HG03460 (cell line): ENCODE results near the gene RAPGEF2.
"Not testable (repeated sequence)": the region's sequence is repeated elsewhere in the genome, so short reads cannot be mapped to it uniquely, and the experiment has no call there.

Experiments
- ATAC-seq: cut with Tn5 transposase; IDR thresholded peaks from one replicate; pipeline ENCODE4 v1.9.1; 2021; ENCODE audit not compliant: unreplicated experiment

The RAPGEF2 gene

DNA sequence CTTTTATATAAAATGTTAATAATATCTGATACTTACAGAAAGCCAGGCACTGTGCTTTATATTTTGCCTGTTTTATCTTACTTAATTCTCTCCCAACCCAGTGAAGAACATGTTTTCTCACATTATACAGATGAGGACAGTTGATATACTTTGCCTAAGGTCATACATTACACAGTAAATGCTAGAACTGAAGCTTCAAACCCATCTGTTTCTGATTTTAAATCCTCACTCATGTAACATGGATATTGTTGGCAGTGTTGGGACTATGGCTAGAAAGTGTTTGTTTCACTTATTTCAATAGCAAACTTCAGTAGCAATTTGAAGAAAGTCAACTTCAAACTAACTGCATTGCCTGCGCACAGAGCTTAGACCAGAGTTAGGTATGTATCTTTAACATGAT, 57.4 kb downstream of the RAPGEF2 start:
- no peak for ATAC-seq

DNA sequence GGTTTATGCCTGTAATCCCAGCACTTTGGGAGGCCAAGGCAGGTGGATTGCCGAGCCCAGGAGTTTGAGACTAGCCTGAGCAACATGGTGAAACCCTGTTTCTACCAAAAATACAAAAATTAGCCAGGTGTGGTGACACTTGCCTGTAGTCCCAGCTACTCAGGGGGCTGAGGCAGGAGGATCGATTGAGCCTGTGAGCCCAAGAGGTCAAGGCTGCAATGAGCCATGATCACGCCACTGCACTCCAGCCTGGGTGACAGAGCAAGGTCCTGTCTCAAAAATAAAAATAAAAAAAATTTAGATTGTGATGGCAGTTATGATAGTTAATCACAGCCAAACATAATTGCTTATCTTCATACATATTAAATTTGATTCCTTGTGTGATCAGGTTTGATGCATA, 58.6 kb downstream of the RAPGEF2 start:
- ATAC-seq = not testable (repeated sequence)

DNA sequence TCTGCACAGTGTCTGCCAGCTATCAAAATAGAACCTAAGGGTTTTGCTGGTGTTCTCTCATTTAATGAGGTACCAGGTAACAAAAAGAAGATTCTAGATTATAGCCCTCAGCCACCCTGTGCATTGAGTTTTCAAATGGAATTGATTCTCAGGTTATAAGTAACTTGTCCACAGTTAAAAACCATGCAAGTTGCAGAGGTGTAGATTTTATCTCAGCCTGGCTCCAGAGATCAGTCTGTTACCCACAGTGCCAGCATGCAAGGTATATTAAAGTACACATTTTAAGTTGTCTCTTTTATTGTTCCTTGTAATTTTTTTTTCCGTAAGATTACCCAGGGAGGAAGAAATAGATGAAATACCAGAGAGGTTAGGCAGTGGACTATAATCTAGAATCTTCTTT, 59.7 kb downstream of the RAPGEF2 start:
- no peak for ATAC-seq

DNA sequence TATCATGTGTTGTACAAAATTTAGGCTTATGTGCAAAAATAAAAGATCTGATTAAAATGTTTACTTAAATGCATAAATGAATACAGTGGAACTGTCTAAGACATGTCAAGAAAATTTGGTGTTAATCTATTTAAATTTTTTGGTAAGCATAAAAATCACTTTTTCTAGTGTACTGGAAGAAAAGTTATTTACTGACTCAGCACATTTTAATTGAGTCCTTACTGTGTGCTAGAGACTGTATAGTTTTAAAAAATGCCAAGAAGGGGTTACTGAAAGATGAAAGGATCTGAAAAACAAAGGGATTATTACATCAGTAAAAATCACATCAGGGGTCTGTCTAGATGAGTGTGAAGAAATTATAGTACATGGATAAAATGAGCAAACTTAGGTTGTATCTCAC, 60.6 kb downstream of the RAPGEF2 start:
- ATAC-seq = no peak

DNA sequence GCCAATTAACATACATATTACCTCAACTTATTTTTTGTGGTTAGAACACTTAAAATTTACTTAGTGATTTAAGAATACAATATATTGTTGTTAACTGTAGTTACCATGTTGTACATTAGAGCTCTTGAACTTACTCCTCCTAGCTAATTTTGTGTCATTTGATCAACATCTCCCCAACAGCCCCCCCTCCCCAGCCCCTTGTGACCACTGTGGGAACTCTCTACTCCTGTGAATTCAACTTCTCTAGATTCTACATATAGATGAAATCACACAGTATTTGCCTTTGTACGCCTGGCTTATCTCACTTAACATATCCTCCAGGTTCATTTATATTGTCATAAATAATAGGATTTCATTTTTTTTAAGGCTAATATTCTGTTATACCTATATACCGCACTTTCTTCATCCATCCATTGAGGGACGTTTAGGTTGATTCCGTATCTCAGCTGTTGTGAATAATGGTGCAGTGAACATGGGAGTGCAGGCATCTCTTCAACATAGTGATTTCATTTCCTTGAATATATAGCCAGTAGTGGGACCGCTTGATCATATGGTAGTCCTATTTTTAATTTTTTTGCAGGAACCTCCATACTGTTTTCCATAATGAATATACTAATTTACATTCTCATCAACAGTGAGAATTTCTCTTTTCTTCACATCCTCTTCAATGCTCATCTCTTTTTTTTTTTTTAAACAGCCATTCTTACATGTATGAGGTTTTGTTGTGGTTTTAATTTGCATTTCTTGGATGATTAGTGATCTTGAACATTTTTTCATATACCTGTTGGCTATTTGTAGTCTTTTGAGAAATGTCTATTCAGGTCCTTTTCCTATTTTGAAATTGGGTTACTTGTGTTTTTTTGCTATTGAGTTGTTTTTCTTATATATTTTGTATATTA, 66.8 kb downstream of the RAPGEF2 start:
- ATAC-seq = peak; percentile 49

DNA sequence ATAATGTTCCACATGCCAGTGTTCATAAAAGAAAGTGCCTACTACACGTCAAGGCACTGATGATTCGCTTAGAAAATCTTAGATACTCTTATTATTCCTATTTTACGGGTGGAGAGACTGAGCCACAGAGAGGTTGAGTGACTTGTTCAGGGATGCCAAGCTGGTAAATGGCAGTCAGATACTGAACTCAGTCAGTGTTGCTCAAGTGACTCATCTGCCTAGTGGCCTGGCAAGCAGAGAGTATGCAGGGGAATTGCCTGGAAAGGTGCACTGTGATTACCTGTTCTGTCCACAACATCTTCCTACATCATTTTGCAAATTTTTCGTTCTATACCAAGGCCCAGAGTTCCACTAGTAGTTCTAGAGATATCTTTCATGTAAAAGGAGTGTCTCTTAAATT, 68.4 kb downstream of the RAPGEF2 start:
- ATAC-seq = no peak

DNA sequence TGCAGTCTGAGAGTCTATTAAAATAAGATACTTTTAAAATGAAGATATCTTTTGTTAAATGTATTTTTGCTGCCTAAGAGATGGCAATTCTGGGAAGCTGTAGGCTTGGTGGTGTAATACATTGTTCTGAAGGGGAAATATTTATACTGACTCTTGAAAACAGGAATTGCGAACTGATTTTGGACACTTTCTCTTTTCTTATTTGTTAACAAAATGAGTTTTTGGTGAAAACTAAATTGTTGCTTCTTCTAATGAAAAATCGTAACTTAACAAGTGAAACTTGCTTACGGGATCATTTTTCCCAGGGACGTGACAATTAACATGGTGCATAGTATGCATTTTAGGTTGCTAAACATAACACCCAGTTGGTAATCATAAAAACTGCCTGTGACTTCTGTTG, 71.0 kb downstream of the RAPGEF2 start:
- no peak for ATAC-seq

DNA sequence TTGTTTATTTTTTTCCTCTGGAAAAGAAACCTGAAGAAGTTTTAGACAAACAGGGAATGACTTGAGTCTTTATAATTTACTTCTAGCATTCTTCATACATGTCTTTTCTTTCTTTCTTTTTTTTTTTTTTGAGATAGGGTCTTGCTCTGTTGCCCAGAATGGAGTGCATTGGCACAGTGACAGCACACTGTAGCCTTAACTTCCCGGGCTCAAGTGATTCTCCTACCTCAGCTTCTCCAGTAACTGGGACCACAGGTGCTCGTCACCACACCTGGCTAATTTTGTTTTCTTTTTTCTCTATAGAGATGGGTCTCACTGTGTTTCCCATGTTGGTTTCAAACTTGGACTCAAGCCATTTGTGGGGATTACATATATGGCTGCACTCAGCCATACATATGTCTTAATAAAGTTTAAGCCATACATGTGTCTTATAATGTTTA, 71.8 kb downstream of the RAPGEF2 start:
- no peak for ATAC-seq

DNA sequence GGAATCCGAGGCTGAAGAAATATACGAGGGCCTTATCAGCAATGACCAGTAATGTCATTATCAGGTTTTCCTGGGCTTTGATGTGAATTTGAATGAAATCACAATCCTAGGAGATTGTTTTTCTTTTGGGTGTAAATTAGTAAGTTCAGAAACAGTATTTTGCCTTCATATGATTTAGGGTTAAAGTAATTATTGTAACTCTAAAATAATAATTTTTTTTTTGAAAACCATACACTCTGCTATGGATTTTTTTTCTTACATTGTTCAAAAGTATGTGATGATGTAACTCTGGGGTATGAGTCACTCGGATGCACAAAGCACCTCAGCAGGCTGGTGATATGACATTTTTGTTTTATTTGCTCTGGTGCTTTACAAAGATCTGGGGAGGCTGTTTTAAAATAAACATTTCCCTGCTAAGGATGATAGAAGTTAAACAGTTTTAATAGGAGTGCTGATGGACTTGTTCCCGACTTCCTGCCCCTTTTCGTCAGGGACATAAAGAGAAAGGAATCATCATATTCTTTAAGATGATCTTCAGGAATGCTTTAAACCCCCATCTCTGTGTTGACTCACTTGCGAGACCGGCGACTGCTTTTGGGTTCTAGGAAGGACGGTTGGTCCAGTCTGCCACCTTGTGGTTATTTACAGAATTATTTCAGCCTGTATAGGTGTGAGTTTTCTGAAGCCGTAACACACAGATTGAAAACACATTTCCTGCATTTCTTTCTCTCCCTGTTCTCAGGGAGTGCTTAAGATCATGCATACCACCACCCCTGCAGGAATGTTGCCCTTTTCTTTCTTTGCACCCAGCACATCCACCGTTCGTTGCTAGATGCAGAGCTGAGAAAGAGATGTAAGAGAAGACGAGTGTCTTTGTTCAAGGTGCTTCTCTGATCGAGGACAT, 72.5 kb downstream of the RAPGEF2 start:
- ATAC-seq = peak; percentile 51

DNA sequence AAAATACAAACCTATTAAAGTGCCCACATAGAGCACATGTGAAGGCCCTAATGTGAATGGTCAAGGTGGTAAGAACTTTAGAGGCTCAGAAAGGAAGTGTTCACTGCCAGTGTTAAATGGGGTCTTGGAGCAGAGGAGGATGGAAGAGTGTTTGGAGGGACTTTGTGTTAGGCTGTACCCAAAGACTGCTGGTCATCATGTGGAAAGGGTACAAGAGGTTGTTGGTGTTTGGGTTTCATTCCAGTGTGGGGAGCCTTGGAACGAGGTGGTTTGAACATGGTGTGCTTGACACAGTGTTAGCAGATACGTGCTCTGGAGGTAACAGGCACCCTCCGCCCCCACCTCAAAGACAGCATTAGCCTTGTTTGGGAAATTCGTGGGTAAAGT, 73.1 kb downstream of the RAPGEF2 start:
- no peak for ATAC-seq

DNA sequence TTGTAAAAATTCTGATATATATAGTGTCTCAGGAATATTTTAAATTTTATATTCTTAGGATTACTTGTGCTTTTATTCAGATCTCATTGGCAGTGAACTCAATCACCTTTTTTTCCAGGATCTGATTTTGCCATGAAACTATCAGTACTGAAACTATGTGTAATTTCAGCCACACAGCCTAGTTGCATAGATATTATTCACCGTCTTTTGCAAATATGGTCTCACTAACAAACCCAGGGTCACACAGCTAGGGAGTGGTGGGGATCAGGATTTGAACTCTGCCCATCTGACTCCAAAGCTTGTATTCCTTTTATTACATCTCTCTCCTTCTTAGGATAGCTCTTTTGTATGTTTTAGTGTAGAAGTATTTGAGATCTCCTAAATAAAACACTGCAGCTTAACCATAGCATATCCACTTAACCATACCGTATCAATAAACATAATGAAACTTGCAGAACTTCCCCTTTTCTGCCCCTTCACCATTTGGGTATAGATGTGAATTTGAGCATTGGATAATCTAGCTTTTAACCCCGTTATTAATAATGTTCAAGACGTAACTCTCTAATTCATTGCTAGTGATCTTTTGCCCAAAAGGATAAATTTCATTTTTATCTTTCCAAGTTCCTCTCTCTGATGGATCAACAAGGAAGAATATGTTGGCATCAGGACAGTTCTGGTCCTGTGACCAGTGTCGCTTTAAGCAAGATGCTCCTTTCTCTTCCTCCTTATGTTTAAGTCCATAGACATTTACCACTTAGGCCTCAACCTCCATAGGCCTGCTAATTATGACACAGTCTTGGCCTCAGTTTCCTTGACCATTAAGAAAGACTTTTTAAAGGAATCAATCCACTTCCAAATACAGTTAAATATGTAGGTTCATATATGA, 74.6 kb downstream of the RAPGEF2 start:
- ATAC-seq = peak; percentile 31

DNA sequence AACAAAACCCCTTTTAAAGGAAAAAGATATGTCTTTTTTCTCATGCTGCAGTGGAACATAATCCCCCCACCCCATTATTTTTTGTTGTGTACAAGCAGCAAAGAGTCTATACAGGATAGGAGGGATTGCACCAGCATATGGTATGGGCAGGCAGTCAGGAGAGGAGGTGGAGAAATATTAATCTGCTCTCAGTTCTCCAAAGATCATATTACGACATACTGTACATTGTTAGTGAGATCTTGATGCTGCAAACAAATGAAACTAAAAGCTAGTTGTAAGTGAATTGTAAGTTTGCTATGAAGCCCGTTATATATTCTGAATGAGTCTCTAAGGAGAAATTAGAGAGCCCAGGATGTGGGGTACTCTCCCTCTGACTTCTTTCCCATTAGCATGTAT, 75.3 kb downstream of the RAPGEF2 start:
- peak; percentile 32 for ATAC-seq

DNA sequence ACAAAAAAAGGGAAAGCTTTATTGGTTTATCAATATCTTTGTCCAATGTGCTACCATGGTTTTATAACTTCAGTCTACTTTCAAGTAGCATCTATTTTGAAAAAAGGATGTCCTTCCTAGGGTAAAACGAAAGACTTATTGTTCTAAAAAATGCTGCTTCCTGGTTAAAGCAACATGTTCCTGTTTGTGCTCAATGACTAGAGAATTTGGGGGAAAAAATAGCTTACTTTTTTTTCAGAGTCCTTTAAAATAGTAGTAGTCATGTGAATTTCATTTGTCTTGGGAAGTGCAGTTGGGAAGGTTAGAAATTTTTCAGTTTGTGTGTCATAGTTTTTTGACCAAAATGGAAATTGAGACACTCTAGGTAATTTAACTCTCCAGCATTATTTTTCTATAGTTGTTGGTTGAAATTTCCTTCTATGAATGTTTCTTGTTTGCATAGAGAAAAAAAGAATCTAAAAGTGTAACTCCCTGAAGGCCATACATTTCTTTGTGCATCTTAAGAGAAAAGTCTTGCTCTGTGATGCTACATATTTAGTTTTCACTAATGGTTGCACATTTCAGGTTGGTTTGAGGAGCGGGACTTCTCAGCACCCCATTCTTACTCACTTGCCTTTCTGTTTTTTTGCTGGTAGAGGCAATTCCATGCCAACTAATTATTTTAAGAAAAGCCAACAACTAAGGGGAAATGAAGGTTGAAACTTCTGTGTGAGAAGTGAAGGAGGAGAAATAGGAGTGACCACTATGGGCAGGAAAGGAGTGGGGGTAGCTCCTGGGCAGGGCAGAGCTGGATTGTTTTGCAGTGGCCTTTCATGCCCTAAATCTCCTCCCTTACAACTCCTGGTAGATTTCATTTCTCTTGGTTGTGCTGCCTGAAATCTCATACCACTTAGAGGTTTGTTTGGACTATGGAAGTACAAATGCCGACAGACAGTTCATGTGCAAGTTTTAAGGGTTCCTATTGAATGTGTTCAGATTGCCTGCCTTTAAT, 76.4 kb downstream of the RAPGEF2 start:
- ATAC-seq = no peak

DNA sequence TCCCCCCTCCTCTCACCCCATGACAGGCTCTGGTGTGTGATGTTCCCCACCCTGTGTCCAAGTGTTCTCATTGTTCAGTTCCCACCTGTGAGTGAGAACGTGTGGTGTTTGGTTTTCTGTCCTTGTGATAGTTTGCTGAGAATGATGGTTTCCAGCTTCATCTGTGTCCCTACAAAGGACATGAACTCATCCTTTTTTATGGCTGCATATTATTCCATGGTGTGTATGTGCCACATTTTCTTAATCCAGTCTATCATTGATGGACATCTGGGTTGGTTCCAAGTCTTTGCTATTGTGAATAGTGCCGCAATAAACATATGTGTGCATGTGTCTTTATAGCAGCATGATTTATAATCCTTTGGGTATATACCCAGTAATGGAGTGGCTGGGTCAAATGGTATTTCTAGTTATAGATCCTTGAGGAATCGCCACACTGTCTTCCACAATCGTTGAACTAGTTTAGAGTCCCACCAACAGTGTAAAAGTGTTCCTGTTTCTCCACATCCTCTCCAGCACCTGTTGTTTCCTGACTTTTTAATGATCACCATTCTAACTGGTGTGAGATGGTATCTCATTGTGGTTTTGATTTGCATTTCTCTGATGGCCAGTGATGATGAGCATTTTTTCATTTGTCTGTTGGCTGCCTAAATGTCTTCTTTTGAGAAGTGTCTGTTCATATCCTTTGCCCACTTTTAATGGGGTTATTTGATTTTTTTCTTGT, 81.2 kb downstream of the RAPGEF2 start:
- not testable (repeated sequence) for ATAC-seq

DNA sequence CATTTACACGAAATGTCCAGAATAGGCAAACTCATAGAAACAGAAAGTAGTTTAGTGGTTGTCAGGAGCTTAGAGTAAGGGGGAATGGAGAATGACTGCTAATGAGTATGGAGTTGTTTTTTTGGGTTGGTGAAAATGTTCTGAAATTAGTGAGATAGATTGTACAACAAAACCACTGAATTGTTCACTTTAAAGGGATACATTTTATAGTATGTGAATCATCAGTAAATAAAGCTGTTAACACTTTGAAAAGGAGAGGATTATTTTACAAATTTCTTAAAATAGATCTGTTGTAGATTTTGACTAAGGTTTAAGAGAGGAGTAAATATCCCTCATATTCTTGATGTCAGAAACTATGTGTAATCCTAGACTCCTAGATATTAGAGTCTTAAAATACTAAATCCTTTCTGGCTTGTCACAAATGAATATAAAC, 82.7 kb downstream of the RAPGEF2 start:
- no peak for ATAC-seq

DNA sequence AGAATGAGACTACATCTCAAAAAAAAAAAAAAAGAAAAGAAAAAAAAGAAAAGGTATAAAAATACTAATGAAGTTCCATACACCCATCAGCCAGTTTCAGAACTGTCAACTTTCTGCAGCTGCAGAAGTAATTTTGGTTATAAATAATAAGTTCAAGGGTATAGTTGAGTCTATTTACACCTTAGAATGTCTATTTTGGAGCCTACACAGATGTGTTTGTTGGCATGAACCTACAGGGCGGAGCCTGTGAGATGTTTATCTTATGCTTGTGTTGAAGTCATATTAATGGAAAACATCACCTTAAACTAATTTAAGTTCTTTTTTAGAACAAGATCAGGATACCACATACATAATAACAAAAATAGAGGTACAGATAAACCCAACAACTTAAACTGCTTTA, 85.8 kb downstream of the RAPGEF2 start:
- ATAC-seq = no peak

DNA sequence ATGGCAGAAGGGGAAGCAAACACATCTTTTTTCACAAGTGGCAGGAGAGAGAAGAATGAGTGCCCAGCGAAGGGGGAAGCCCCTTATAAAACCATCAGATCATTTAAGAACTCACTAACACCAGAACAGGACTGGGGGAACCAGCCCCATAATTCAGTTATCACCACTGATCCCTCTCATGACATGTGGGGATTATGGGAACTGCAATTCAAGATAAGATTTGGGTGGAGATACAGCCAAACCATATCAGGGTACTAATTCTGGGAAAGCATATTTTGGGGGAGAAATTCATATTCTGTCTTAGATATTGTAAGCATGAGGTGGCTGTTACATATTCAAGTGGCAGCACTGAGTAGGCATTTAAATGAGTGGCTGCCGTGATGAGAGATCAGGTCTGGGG, 87.8 kb downstream of the RAPGEF2 start:
- ATAC-seq = no peak

DNA sequence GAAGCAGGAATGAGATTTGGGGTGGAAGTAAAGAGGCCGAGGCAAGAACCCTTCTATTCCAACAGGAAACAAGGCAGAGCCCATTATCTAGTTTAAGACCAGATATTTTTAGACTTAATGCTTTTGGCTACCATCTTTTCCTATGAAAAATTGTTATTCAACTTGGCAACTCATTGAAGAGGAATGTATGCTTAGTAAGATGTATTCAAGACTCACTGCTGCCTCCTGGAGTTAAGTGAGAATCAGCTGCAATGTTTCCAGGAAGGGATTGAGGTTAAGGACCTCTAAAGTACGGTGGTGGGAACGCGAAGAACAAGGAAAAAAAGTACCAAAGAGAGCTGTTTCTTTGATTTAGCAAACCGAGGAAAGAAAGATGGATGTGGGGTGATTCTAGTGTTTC, 89.1 kb downstream of the RAPGEF2 start:
- no peak for ATAC-seq

DNA sequence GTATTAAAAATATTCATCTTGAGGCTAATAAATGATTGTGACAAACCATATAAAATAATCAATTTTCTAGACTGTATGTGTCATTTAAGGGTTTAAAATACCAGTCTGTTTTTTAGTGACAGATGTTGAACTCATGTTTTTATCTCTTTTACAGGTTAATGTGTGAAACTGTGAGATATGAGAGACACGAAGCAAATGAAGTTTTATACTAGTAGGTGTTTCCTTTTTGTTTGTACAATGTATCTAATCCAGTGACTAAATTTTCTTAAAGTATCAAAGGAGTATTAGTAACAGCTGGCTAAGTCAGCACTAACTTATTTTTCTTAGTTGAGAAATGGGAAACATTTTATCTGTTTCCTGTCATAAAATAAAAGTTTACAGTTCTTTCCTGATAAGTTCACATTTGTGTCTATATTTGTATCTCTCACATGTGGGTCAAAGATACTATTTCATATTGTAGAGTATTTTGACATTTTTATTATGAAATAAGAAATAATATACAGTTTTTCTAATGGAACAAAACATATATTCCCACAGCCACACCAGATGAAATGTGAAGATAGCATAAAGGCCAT, 90.3 kb downstream of the RAPGEF2 start:
- no peak for ATAC-seq
